Naive thymus-derived CD8-positive, alpha-beta T cell (primary cell): ENCODE results near the gene CRIP1. TPM values are rescaled to one million over a fixed set of nuclear protein-coding genes. Genes with fewer than 3 reads are reported as not detected.
A peak's percentile ranks its signal among the peaks of the same experiment; 100 is the strongest.

Source experiments
- ATAC-seq, 2 donors: fragments of 150-1000 bp; cut with Tn5 transposase in 1 of 2; sonication (Bioruptor Pico), chemical (Tn5 transposase) in 1 of 2; 1 replicate in 1 of 2; 2 replicates in 1 of 2; pipeline ENCODE4 v1.10.0; 2021; ENCODE audit warnings: mild to moderate bottlenecking in 2 of 2, moderate library complexity in 2 of 2
- POLR2A ChIA-PET: fragments of 350-600 bp; sonication (Branson Sonifier 250); formaldehyde crosslinking; loops from one replicate; lab custom pipeline; 2021; ENCODE audit warnings: antibody characterized with exemption; lab: Charles Lee
- DNase-seq, 10 donors: peaks; one replicate each; pipeline versions ENCODE4 v3.0.0 to v3.0.0-alpha.2; 2020 to 2022
- H3K27ac Mint-ChIP-seq, 10 donors: one replicate each; pipeline ENCODE4 v1.8.0; 2020 to 2022; ENCODE audit warnings: mild to moderate bottlenecking in 10 of 10, mixed read lengths in 10 of 10, moderate library complexity in 4 of 10, inconsistent platforms in 1 of 10
- H3K27me3 Mint-ChIP-seq, 5 donors: one replicate each; pipeline ENCODE4 v1.8.0; 2021 to 2022; ENCODE audit warnings: mixed read lengths in 5 of 5
- H3K36me3 Mint-ChIP-seq, 3 donors: one replicate each; pipeline ENCODE4 v1.8.0; 2020 to 2022; ENCODE audit warnings: mixed read lengths in 3 of 3, mild to moderate bottlenecking in 2 of 3, inconsistent platforms in 1 of 3
- H3K4me1 Mint-ChIP-seq, 4 donors: one replicate each; pipeline ENCODE4 v1.8.0; 2021 to 2022; ENCODE audit warnings: mixed read lengths in 4 of 4
- H3K4me3 Mint-ChIP-seq, 10 donors: one replicate each; pipeline ENCODE4 v1.8.0; 2020 to 2022; ENCODE audit warnings: mild to moderate bottlenecking in 10 of 10, mixed read lengths in 10 of 10, moderate library complexity in 6 of 10, inconsistent platforms in 1 of 10
- H3K9me3 Mint-ChIP-seq, 9 donors: one replicate each; pipeline ENCODE4 v1.8.0; 2020 to 2022; ENCODE audit warnings: mixed read lengths in 9 of 9, mild to moderate bottlenecking in 3 of 9, inconsistent platforms in 1 of 9, moderate library complexity in 1 of 9
- polyA plus RNA-seq, 3 donors: library from polyadenylated mRNA; unstranded; fragments of 300-500 nt; fragmentation: Illumina TruSeq; gene quantifications; one replicate each; pipeline ENCODE4 v1.2.3, GENCODE V29; 2021
- total RNA-seq, 8 experiments: library from RNA in 2 of 8; stranded (reverse) in 2 of 8; gene quantifications; one replicate each; pipeline ENCODE4 v1.2.3 and lab custom pipeline; 2021 to 2026

Gene CRIP1
- total and polyA plus RNA-seq, 5 experiments from 2014 or later: 96.5 to 784 (median 342) TPM

- peak in 3 of 10 donors; percentile 33 to 50 (median 43) for DNase-seq
- no peaks in the 10 kb centered on the region for H3K36me3 Mint-ChIP-seq
- peaks cover 0 to 5% (median 0%) of the 10 kb centered on the region in 9 donors for H3K9me3 Mint-ChIP-seq
- H3K4me1 Mint-ChIP-seq: peaks cover 4 to 29% (median 25%) of the 10 kb centered on the region in 4 donors
- H3K27ac Mint-ChIP-seq: peak within 1 kb of the TSS in 4 of 10 donors; percentile 22 to 80 (median 54)
- peaks cover 0 to 8% (median 0%) of the 10 kb centered on the region in 5 donors for H3K27me3 Mint-ChIP-seq
- POLR2A ChIA-PET: no interaction called here
- H3K4me3 Mint-ChIP-seq: peak within 1 kb of the TSS; percentile 57 to 84 (median 78)
- peak; percentile 18 to 38 for ATAC-seq
These were observed 12.0 kb upstream of the CRIP1 start, which contains the start of gene CRIP2 for GRCh38 chr14:105474483-105475268. TSS of gene CRIP2 (plus strand) at chr14:105474821. CDS start at chr14:105474863, 42 bp downstream.

DNA sequence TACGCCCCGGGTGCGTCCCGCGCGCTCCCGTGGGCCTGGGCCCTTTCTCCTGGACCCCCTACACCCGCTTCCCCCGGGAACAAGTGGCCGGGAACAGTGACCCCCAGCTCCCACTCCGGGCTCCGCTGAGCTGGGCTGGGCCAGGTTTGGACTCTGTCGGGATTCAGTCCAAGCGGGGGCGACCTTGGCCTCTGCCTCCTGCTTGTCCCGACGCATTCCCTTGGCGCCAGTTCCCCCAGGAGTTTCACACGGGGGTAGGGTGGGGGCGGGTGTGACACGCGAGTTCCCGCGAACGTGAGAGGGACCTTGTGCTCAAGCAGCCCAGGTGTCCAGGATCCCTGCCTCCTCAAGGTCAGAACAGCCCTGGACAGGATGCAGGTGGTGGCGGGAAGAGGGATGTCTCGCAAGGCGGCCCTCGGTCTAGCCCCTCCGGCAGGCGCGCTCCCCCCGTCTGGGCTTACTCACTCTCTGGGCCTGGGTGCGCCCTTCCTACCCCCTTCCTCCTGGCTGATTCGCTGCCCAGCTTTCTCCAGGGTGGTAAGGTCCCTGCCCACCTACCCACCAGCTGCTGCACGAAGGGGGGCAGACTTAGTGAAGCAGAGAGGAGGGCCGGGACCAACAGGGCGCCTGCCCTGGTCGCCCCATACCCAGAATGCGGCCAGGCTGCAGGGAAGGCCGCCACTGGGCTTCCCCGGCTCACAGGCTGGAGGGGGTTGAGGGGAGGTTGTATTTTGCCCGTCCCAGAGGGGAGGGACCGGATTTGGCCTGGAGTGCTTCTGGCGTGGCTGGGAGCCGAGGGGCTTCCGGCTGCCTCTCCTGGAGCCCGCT, 11.2 kb upstream of the CRIP1 start:
- peaks cover 0 to 5% (median 0%) of the 10 kb centered on the region in 9 donors for H3K9me3 Mint-ChIP-seq
- DNase-seq (no peak), ATAC-seq (no peak)
- POLR2A ChIA-PET: interaction anchor here (1.8 kb wide), 1 partner anchor 29 kb away, joined by 6 read pairs; no protein-coding TSS in a partner anchor
- H3K36me3 Mint-ChIP-seq: no peaks in the 10 kb centered on the region
- peak overlapping the region in 2 of 10 donors; percentile 22 to 65 for H3K27ac Mint-ChIP-seq
- peak overlapping the region; percentile 19 to 79 (median 42) for H3K4me3 Mint-ChIP-seq
- H3K27me3 Mint-ChIP-seq: peaks cover 0 to 8% (median 0%) of the 10 kb centered on the region in 5 donors
- H3K4me1 Mint-ChIP-seq: peaks cover 10 to 37% (median 33%) of the 10 kb centered on the region in 4 donors

- Mint-ChIP-seq H3K27ac (peak overlapping the region in 3 of 10 donors; percentile 22 to 65 (median 59)), H3K9me3 (peaks cover 0 to 5% (median 0%) of the 10 kb centered on the region in 9 donors), H3K27me3 (peaks cover 0 to 8% (median 0%) of the 10 kb centered on the region in 5 donors), H3K4me3 (peak overlapping the region in 8 of 10 donors; percentile 22 to 79 (median 48)), H3K36me3 (no peaks in the 10 kb centered on the region), H3K4me1 (peaks cover 15 to 44% (median 41%) of the 10 kb centered on the region in 4 donors)
- POLR2A ChIA-PET: interaction anchor here (1.0 to 7.0 kb wide), 4 partner anchors 15 to 175 kb away, joined by 3 to 165 read pairs (median 4); partner anchors contain the start of genes TEDC1 and TEX22
- no peak for DNase-seq
- ATAC-seq: no peak
These were observed 10.4 kb upstream of the CRIP1 start for GRCh38 chr14:105476097-105476830.

- DNase-seq: no peak
- no peak for ATAC-seq
- peak overlapping the region in 9 of 10 donors; percentile 27 to 82 (median 63) for H3K4me3 Mint-ChIP-seq
- peaks cover 0 to 8% (median 0%) of the 10 kb centered on the region in 5 donors for H3K27me3 Mint-ChIP-seq
- H3K4me1 Mint-ChIP-seq: peaks cover 18 to 50% (median 47%) of the 10 kb centered on the region in 4 donors
- POLR2A ChIA-PET: interaction anchor here (0.9 to 7.0 kb wide), 5 partner anchors 9 to 176 kb away, joined by 3 to 165 read pairs (median 3); partner anchors contain the start of genes CRIP1, TEDC1 and TEX22
- H3K9me3 Mint-ChIP-seq: peaks cover 0 to 5% (median 0%) of the 10 kb centered on the region in 9 donors
- H3K36me3 Mint-ChIP-seq: no peaks in the 10 kb centered on the region
- peak overlapping the region; percentile 54 to 94 (median 69) for H3K27ac Mint-ChIP-seq
These were observed 9.6 kb upstream of the CRIP1 start for GRCh38 chr14:105476831-105477659.

- POLR2A ChIA-PET: interaction anchor here (0.9 to 7.0 kb wide), 3 partner anchors 9 to 412 kb away, joined by 3 to 165 read pairs (median 3); partner anchors contain the start of genes CRIP1, GPR132 and TEDC1
- peak; percentile 7 to 17 for ATAC-seq
- H3K36me3 Mint-ChIP-seq: no peaks in the 10 kb centered on the region
- H3K27me3 Mint-ChIP-seq: peaks cover 0 to 8% (median 0%) of the 10 kb centered on the region in 5 donors
- H3K27ac Mint-ChIP-seq: peak overlapping the region in 9 of 10 donors; percentile 54 to 94 (median 71)
- H3K4me3 Mint-ChIP-seq: peak overlapping the region in 7 of 10 donors; percentile 45 to 82 (median 65)
- DNase-seq: peak in 9 of 10 donors; percentile 62 to 92 (median 72)
- peaks cover 23 to 58% (median 53%) of the 10 kb centered on the region in 4 donors for H3K4me1 Mint-ChIP-seq
- peaks cover 0 to 5% (median 0%) of the 10 kb centered on the region in 9 donors for H3K9me3 Mint-ChIP-seq
These were observed 8.9 kb upstream of the CRIP1 start for GRCh38 chr14:105477660-105478397.

GRCh38 chr14:105478398-105479251, 8.1 kb upstream of the CRIP1 start:
- Mint-ChIP-seq H3K4me1 (peaks cover 23 to 59% (median 52%) of the 10 kb centered on the region in 4 donors), H3K27ac (peak overlapping the region in 3 of 10 donors; percentile 100), H3K36me3 (no peaks in the 10 kb centered on the region)

GRCh38 chr14:105479431-105480158, 7.1 kb upstream of the CRIP1 start:
- DNase-seq (peak in 4 of 10 donors; percentile 25 to 43 (median 34)), ATAC-seq (no peak)
- Mint-ChIP-seq H3K9me3 (peaks cover 0 to 5% (median 0%) of the 10 kb centered on the region in 9 donors), H3K27me3 (peaks cover 0 to 8% (median 0%) of the 10 kb centered on the region in 5 donors), H3K27ac (peak overlapping the region; percentile 58 to 100 (median 100)), H3K36me3 (no peaks in the 10 kb centered on the region), H3K4me3 (peak overlapping the region in 9 of 10 donors; percentile 15 to 82 (median 70)), H3K4me1 (peaks cover 27 to 62% (median 58%) of the 10 kb centered on the region in 4 donors)
- POLR2A ChIA-PET: interaction anchor here (1.0 to 7.0 kb wide), 3 partner anchors 9 to 23 kb away, joined by 3 to 165 read pairs (median 3); partner anchors contain the start of gene TEDC1

More at GRCh38 chr14:105478398-105479251, 8.1 kb upstream of the CRIP1 start:
- no peak for ATAC-seq
- DNase-seq: peak in 7 of 10 donors; percentile 39 to 72 (median 46)
- Mint-ChIP-seq H3K27me3 (peaks cover 0 to 8% (median 0%) of the 10 kb centered on the region in 5 donors), H3K9me3 (peaks cover 0 to 5% (median 0%) of the 10 kb centered on the region in 9 donors), H3K4me3 (peak overlapping the region in 1 of 10 donors; percentile 82)
- POLR2A ChIA-PET: interaction anchor here (1.1 to 7.0 kb wide), 3 partner anchors 8 to 413 kb away, joined by 3 to 165 read pairs (median 3); partner anchors contain the start of genes GPR132 and TEDC1

GRCh38 chr14:105480199-105480746, 6.4 kb upstream of the CRIP1 start:
- ATAC-seq: no peak
- Mint-ChIP-seq H3K36me3 (no peaks in the 10 kb centered on the region), H3K4me3 (peak overlapping the region in 8 of 10 donors; percentile 32 to 82 (median 72)), H3K9me3 (peaks cover 0 to 5% (median 0%) of the 10 kb centered on the region in 9 donors), H3K27me3 (peaks cover 0 to 8% (median 0%) of the 10 kb centered on the region in 5 donors), H3K27ac (peak overlapping the region; percentile 58 to 100 (median 100)), H3K4me1 (peaks cover 29 to 69% (median 64%) of the 10 kb centered on the region in 4 donors)
- DNase-seq: no peak
- POLR2A ChIA-PET: interaction anchor here (1.0 to 7.0 kb wide), 11 partner anchors 8 to 106 kb away, joined by 3 to 165 read pairs (median 5); partner anchors contain the start of gene TEDC1
